Fibroblast of peridontal ligament (primary cell): ENCODE measurements around the gene RBMY1E.
"Not testable (repeated sequence)": the region's sequence is repeated elsewhere in the genome, so short reads cannot be mapped to it uniquely, and the experiment has no call there.

Experiments used
- DNase-seq: peaks from one replicate; pipeline ENCODE4 v3.0.0-alpha.2; 2010; ENCODE audit errors: extremely low read depth

RBMY1E gene

GRCh38 chrY:21917932-21918331, at the start of gene RBMY1E:
RBMY1E (minus strand) TSS chrY:21918032; CDS start chrY:21916054, 1,978 bp downstream.
- DNase-seq, result not testable (repeated sequence)

- not testable (repeated sequence) for DNase-seq
Measured at GRCh38 chrY:21894426-21894825, 23.4 kb downstream of the RBMY1E start, which contains the start of gene RBMY1D. RBMY1D (minus strand) TSS chrY:21894526; CDS start chrY:21892513, 2,013 bp downstream.

- DNase-seq, result not testable (repeated sequence)
Measured at GRCh38 chrY:21869407-21870076, 48.3 kb downstream of the RBMY1E start.
